ENCODE measurements around the gene EFNA1. TPM values are rescaled to one million over a fixed set of nuclear protein-coding genes. Genes with fewer than 3 reads are reported as not detected.

The EFNA1 gene
- total RNA-seq, 1 experiment from 2014 or later, result 19.7 TPM

DNA sequence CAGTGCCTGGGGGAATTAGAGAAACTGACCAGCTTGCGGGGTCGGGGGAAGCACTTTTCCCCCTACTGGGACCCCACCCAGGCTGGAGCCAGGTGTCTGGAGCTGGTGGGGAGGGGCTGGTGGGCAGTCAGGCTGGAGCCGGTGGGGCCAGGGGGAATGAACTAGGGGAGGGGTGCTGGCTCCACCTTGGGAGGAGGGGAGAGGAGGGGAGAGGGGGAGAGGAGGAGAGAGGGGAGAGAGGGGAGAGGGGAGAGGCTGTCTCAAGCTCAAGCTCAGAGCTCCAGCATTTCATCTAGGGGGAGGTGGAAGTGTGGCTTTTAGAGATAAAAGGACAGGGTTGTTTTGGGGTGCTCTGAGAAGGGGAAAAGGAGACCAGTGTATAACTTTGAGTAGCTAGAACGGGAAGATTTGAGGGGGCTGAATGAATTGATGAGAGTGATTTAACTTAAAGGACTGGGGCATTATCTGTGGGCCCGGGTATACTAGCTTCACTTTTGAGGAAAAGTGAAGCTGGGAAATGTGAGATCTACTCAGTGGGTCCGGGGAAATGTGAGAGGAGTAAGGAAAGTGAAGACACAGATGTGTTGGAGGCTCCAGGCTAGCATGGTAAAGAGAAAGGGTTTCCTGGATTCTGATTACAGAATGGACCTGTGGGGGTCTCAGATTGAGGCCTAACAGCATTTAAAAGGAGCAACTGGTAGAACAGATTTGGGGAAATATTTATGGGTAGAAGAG, 2.8 kb downstream of the EFNA1 start (continued):
- TF ChIP-seq REST (IDR thresholded peaks at IDR 0.05; ENCODE audit: low read depth) (no peak), YY1 (IDR thresholded peaks at IDR 0.05; ENCODE audit: extremely low read depth, insufficient replicate concordance, low read depth, low read length) (no peak)

DNA sequence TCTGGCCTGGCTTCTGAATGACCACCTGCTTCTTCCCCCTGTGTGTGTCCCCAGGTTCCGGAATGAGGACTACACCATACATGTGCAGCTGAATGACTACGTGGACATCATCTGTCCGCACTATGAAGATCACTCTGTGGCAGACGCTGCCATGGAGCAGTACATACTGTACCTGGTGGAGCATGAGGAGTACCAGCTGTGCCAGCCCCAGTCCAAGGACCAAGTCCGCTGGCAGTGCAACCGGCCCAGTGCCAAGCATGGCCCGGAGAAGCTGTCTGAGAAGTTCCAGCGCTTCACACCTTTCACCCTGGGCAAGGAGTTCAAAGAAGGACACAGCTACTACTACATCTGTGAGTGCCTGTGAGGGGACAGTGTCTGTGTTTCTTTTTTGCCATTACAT, 3.6 kb downstream of the EFNA1 start:
- Histone ChIP-seq H3K4me2 (ENCODE audit: low read length) (0 out of 2 replicates have a peak overlapping the region, but pooled peaks have one; percentile 9), H3K27ac (ENCODE audit: low read depth, low read length) (peak overlapping the region; percentile 97; the same call in 1 of the 2 replicates), H3K27me3 (ENCODE audit: insufficient read depth, low read length) (no peaks in the 10 kb centered on the region), H3K9me2 (ENCODE audit: insufficient read depth) (no peaks in the 10 kb centered on the region), H4K20me1 (ENCODE audit: insufficient read depth) (no peaks in the 10 kb centered on the region), H3K36me3 (ENCODE audit: control insufficient read depth in 1 of 2, insufficient read depth in 2 of 2, low read length in 2 of 2) (peaks cover 13 to 33% of the 10 kb centered on the region in 2 experiments; a peak in 3 of 4 replicates), H3K4me1 (ENCODE audit: control insufficient read depth in 1 of 2, insufficient read depth in 2 of 2, low read length in 2 of 2) (peaks cover 35 to 79% of the 10 kb centered on the region in 2 experiments), H2AFZ (ENCODE audit: low read depth, low read length, poor library complexity, severe bottlenecking) (no peak overlapping the region), H3K9me3 (ENCODE audit: control insufficient read depth in 1 of 2, insufficient read depth in 1 of 2, low read depth in 1 of 2, low read length in 2 of 2) (no peaks in the 10 kb centered on the region), H3K9ac (ENCODE audit: low read length) (peak overlapping the region; percentile 91), H3K4me3 (replicated peaks in 1 of 2; ENCODE audit: low read depth in 1 of 2, low read length in 2 of 2) (no peak overlapping the region), H3K79me2 (ENCODE audit: insufficient read depth, low read length) (peaks cover 46% of the 10 kb centered on the region)
- ChIA-PET CTCF (no interaction called here), POLR2A (no interaction called here), RAD21 (ENCODE audit: low non-redundant PET in 1 of 2, low total read pairs in 2 of 2, uncharacterized antibody in 2 of 2, unreplicated experiment in 2 of 2) (no interaction called here)
- no peak for TF ChIP-seq ELF1 (IDR thresholded peaks at IDR 0.05; ENCODE audit: borderline replicate concordance, low read depth)
- no peak for TF ChIP-seq POLR2A (IDR thresholded peaks at IDR 0.05; ENCODE audit: borderline replicate concordance, extremely low read depth, insufficient read depth, insufficient read length)
- TF ChIP-seq CBX3 (IDR thresholded peaks at IDR 0.05; ENCODE audit: low read depth), result no peak
- TF ChIP-seq SIN3A (IDR thresholded peaks at IDR 0.05; ENCODE audit: low read depth), result no peak
- TF ChIP-seq EGR1 (IDR thresholded peaks at IDR 0.05; ENCODE audit: low read depth), result no peak
- no peak for TF ChIP-seq CTCF (IDR thresholded peaks at IDR 0.05 in 2 of 3, conservative IDR thresholded peaks at IDR 0.05 in 1 of 3; ENCODE audit: borderline replicate concordance in 1 of 3, insufficient read depth in 1 of 3, low read depth in 2 of 3, low read length in 2 of 3)
- TF ChIP-seq POLR2AphosphoS5 (IDR thresholded peaks at IDR 0.05; ENCODE audit: low read depth, low read length), result no peak
- TF ChIP-seq YY1 (IDR thresholded peaks at IDR 0.05; ENCODE audit: extremely low read depth, insufficient replicate concordance, low read depth, low read length), result no peak
- ATAC-seq (no peak), DNase-seq (ENCODE audit: low read depth, low spot score) (no peak)
- no TSS peak for BruUV-seq (replicated peaks)
- intact Hi-C loops (cut with micrococcal nuclease), result no loop called here

Measured in HCT116 (cell line).